ENCODE data around the gene RAB23. TPM values are rescaled to one million over a fixed set of nuclear protein-coding genes. Genes with fewer than 3 reads are reported as not detected.

RAB23 gene
- total and polyA plus RNA-seq, 9 of the 15 experiments (the other 6 are each of a cell fraction or from before 2014, with no cell fraction given), result 3.4 to 18.0 (median 9.4) TPM

- TF ChIP-seq TEAD4 (IDR thresholded peaks at IDR 0.05; ENCODE audit: low read length), result no peak
- TF ChIP-seq TEAD4 (CRISPR knock-in tag; IDR thresholded peaks at IDR 0.05; ENCODE audit: borderline replicate concordance), result no peak
- no peak for TF ChIP-seq CBX8 (IDR thresholded peaks at IDR 0.05; ENCODE audit: borderline replicate concordance, extremely low read depth, low read depth, low read length, poor library complexity, severe bottlenecking)
- TF ChIP-seq ZFX (CRISPR knock-in tag; IDR thresholded peaks at IDR 0.05), result peak; percentile 53
- TF ChIP-seq E2F1 (CRISPR knock-in tag; IDR thresholded peaks at IDR 0.05), result no peak
- no peak for TF ChIP-seq KAT7 (CRISPR knock-in tag; IDR thresholded peaks at IDR 0.05; ENCODE audit: borderline replicate concordance)
- TF ChIP-seq SMAD1 (IDR thresholded peaks at IDR 0.05; ENCODE audit: low read depth, low read length, partially characterized antibody), result no peak
- no peak for TF ChIP-seq CHCHD3 (CRISPR knock-in tag; IDR thresholded peaks at IDR 0.05)
- TF ChIP-seq FOS (IDR thresholded peaks at IDR 0.05; ENCODE audit: extremely low read depth, insufficient read length), result no peak
- no peak for TF ChIP-seq MIER1 (IDR thresholded peaks at IDR 0.05; ENCODE audit: low read depth)
- no peak for TF ChIP-seq ZNF507 (tag; conservative IDR thresholded peaks at IDR 0.05)
- TF ChIP-seq MCM3 (IDR thresholded peaks at IDR 0.05), result no peak
- TF ChIP-seq ZNF780A (CRISPR knock-in tag; IDR thresholded peaks at IDR 0.05), result no peak
- TF ChIP-seq ZNF511 (CRISPR knock-in tag; IDR thresholded peaks at IDR 0.05), result no peak
- TF ChIP-seq NFXL1 (CRISPR knock-in tag; IDR thresholded peaks at IDR 0.05), result no peak
- no peak for TF ChIP-seq HNRNPH1 (optimal IDR thresholded peaks at IDR 0.05; ENCODE audit: low read depth, low read length)
- TF ChIP-seq ZNF184 (CRISPR knock-in tag; IDR thresholded peaks at IDR 0.05), result no peak
- no peak for TF ChIP-seq HMBOX1 (IDR thresholded peaks at IDR 0.05)
- TF ChIP-seq RFX5 (IDR thresholded peaks at IDR 0.05; ENCODE audit: low read depth, low read length), result no peak
- no peak for TF ChIP-seq MAX (CRISPR knock-in tag; IDR thresholded peaks at IDR 0.05)
- TF ChIP-seq MLLT1 (IDR thresholded peaks at IDR 0.05), result no peak
- no peak for TF ChIP-seq ZNF146 (CRISPR knock-in tag; IDR thresholded peaks at IDR 0.05; ENCODE audit: unreplicated experiment)
- TF ChIP-seq HLTF (IDR thresholded peaks at IDR 0.05), result no peak
- peak; percentile 83; the same call in 1 of the 2 replicates for TF ChIP-seq ZNF830 (CRISPR knock-in tag; IDR thresholded peaks at IDR 0.05)
- TF ChIP-seq BRD9 (IDR thresholded peaks at IDR 0.05; ENCODE audit: low read depth, partially characterized antibody), result no peak
- TF ChIP-seq C11orf30 (IDR thresholded peaks at IDR 0.05; ENCODE audit: low read depth), result no peak
These were observed at the start of gene RAB23 (continued) for GRCh38 chr6:57221936-57222742.

Data from K562 (cell line).